H1 (cell line): ENCODE measurements around the gene TPSAB1. TPM values are rescaled to one million over a fixed set of nuclear protein-coding genes. Genes with fewer than 3 reads are reported as not detected.

ENCODE experiments used
- CHD7 ChIP-seq: fragments of 300-600 bp; sonication (generic); IDR thresholded peaks from 2 replicates; pipeline ENCODE4 v1.7.1; 2012; ENCODE audit warnings: low read length, moderate library complexity, mild to moderate bottlenecking, inconsistent platforms; ENCODE audit not compliant: insufficient replicate concordance
- polyA plus RNA-seq, 7 experiments: library from polyadenylated mRNA; depleted of rRNA in 3 of 7; stranded (reverse) in 5 of 7; unstranded in 2 of 7; fragments of >200 nt in 5 of 7; fragments of 200-250 nt in 2 of 7; gene quantifications; 1 replicate in 5 of 7; 2 replicates in 1 of 7; 4 replicates in 1 of 7; pipeline versions ENCODE4 v1.2.1 to v1.2.3, GENCODE V29; 2011 to 2013; ENCODE audit warnings: missing spikeins in 2 of 7, mixed read lengths in 2 of 7
- total RNA-seq: library from RNA; stranded (reverse); fragmentation: NEBNext Ultra II Directional; extraction: Animal tissue kit (Norgen Biotek cat#: 25700); gene quantifications from 2 replicates; pipeline ENCODE4 v1.2.1, GENCODE V29; 2021

Gene TPSAB1
- total and polyA plus RNA-seq, 2 of the 8 experiments (the other 6 are each of a cell fraction or from before 2014, with no cell fraction given), result 0.09 TPM; not detected in 1

- TF ChIP-seq CHD7, result no peak
- TF ChIP-seq, all 59 proteins: peak for 0
Measured at GRCh38 chr16:1290860-1291575, 50.5 kb downstream of the TPSAB1 start (continued).
